ENCODE data around the gene F8. TPM values are rescaled to one million over a fixed set of nuclear protein-coding genes. Genes with fewer than 3 reads are reported as not detected.

Gene F8
- total RNA-seq, 1 experiment from 2014 or later, result 0.91 TPM

DNA sequence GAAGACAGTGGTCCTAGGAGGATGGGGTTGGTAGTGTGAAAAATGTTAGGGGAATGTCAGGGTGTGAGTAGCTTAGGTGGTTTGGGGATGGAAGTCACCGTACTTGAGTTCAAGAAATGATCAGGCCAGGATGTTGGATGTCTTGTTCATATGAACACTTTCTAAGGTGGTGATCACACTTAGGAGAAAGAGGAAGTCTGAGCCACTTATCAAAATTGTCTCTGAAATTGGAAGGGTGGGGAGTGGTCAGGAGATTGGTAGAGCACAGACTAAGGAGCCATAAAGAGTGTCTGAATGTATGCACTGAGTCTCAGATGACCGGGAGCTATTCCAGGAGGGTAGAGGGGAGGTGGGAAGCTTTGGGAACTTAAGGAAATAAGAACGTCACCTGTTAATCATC lies 31.1 kb upstream of the F8 start:
- H3K4me3 ChIP-seq (ENCODE audit: low read length), result no peak overlapping the region
- no peaks in the 10 kb centered on the region for H3K79me2 ChIP-seq (ENCODE audit: low read length)
- DNase-seq, result no peak
- intact Hi-C loops (cut with micrococcal nuclease), result loop anchor here (10.0 kb wide), 1 partner anchor 139 kb away; no protein-coding TSS in a partner anchor
- H3K9me2 ChIP-seq (replicated peaks; ENCODE audit: low read length), result no peaks in the 10 kb centered on the region
- no TSS peak for BruUV-seq (replicated peaks)
- H3K36me3 ChIP-seq (ENCODE audit: low read depth, low read length), result no peaks in the 10 kb centered on the region; the same call in 1 of the 2 replicates
- no peak overlapping the region for H2AFZ ChIP-seq (ENCODE audit: low read length)
- no peaks in the 10 kb centered on the region for H3K4me1 ChIP-seq (ENCODE audit: insufficient read depth, low read length)
- no peaks in the 10 kb centered on the region for H3K9me3 ChIP-seq (ENCODE audit: low read length)
- H3K4me2 ChIP-seq (ENCODE audit: low read length), result no peak overlapping the region
- ChIA-PET CTCF (no interaction called here), POLR2A (ENCODE audit: unreplicated experiment) (no interaction called here)
- TF ChIP-seq, protein P1, sequence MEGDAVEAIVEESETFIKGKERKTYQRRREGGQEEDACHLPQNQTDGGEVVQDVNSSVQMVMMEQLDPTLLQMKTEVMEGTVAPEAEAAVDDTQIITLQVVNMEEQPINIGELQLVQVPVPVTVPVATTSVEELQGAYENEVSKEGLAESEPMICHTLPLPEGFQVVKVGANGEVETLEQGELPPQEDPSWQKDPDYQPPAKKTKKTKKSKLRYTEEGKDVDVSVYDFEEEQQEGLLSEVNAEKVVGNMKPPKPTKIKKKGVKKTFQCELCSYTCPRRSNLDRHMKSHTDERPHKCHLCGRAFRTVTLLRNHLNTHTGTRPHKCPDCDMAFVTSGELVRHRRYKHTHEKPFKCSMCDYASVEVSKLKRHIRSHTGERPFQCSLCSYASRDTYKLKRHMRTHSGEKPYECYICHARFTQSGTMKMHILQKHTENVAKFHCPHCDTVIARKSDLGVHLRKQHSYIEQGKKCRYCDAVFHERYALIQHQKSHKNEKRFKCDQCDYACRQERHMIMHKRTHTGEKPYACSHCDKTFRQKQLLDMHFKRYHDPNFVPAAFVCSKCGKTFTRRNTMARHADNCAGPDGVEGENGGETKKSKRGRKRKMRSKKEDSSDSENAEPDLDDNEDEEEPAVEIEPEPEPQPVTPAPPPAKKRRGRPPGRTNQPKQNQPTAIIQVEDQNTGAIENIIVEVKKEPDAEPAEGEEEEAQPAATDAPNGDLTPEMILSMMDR (conservative IDR thresholded peaks at IDR 0.05; ENCODE audit: low read depth, low read length), result no peak
- no peak for TF ChIP-seq EZH2 (IDR thresholded peaks at IDR 0.05; ENCODE audit: low read length, unreplicated experiment)
- no peak for TF ChIP-seq EZH2phosphoT487 (IDR thresholded peaks at IDR 0.05; ENCODE audit: borderline replicate concordance, low read length)
- H3F3A ChIP-seq (ENCODE audit: low read length, unreplicated experiment), result no peaks in the 10 kb centered on the region
- no peak overlapping the region for H3K9ac ChIP-seq (ENCODE audit: low read length)
- no peaks in the 10 kb centered on the region for H4K20me1 ChIP-seq (ENCODE audit: low read length)
- no peak overlapping the region for H3K27ac ChIP-seq (ENCODE audit: low read length)
- ATAC-seq, result no peak
- no peaks in the 10 kb centered on the region for H3K27me3 ChIP-seq (ENCODE audit: low read length)

DNA sequence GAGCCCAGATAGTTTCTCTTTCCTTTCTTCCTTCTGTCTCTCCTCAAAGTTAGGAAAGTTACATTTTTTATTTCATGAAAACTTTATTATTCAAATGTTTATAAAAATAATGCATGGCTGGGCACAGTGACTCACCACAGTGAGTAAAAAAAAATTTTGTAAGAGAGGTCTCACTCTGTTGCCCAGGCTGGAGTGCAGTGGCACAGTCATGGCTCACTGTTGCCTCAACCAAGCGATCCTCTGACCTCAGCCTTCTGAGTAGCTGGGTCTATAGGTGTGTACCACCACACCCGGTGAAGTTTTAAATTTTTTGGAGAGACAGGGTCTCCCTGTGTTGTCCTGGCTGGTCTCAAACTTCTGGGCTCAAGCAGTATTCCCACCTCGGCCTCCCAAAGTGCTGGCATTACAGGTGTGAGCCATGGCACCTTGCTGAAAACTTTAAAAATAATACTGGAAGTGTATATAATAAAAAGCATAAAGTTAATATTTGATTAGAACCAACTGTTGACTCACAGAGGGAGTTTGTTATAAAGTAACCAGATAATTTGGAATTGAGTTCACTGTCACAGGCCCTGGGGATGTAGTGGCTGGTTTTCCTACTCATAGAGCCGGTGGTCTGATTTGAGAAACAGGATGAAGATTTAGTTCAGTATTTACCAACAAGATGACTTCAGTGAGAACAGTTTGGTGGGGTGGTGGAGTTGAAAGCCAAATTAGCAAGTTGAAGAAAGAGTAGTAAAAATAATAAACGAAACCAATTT lies 30.4 kb upstream of the F8 start:
- BruUV-seq (replicated peaks), result no TSS peak
- intact Hi-C loops (cut with micrococcal nuclease), result loop anchor here (10.0 kb wide), 1 partner anchor 138 kb away; no protein-coding TSS in a partner anchor
- no peak for DNase-seq
- H3F3A ChIP-seq (ENCODE audit: low read length, unreplicated experiment), result no peaks in the 10 kb centered on the region
- H3K4me2 ChIP-seq (ENCODE audit: low read length), result no peak overlapping the region
- ChIA-PET POLR2A (ENCODE audit: unreplicated experiment) (no interaction called here), CTCF (no interaction called here)
- no peak overlapping the region for H3K27ac ChIP-seq (ENCODE audit: low read length)
- no peaks in the 10 kb centered on the region for H4K20me1 ChIP-seq (ENCODE audit: low read length)
- no peaks in the 10 kb centered on the region for H3K27me3 ChIP-seq (ENCODE audit: low read length)
- H2AFZ ChIP-seq (ENCODE audit: low read length), result no peak overlapping the region
- no peaks in the 10 kb centered on the region for H3K79me2 ChIP-seq (ENCODE audit: low read length)
- TF ChIP-seq EZH2 (IDR thresholded peaks at IDR 0.05; ENCODE audit: low read length, unreplicated experiment), result no peak
- no peak for TF ChIP-seq EZH2phosphoT487 (IDR thresholded peaks at IDR 0.05; ENCODE audit: borderline replicate concordance, low read length)
- TF ChIP-seq, protein P1 (conservative IDR thresholded peaks at IDR 0.05; ENCODE audit: low read depth, low read length), result no peak
- H3K9ac ChIP-seq (ENCODE audit: low read length), result no peak overlapping the region
- H3K4me3 ChIP-seq (ENCODE audit: low read length), result no peak overlapping the region
- H3K4me1 ChIP-seq (ENCODE audit: insufficient read depth, low read length), result no peaks in the 10 kb centered on the region
- no peaks in the 10 kb centered on the region; the same call in 1 of the 2 replicates for H3K36me3 ChIP-seq (ENCODE audit: low read depth, low read length)
- no peaks in the 10 kb centered on the region for H3K9me2 ChIP-seq (replicated peaks; ENCODE audit: low read length)
- H3K9me3 ChIP-seq (ENCODE audit: low read length), result no peaks in the 10 kb centered on the region
- ATAC-seq, result peak; percentile 40
